HAP-1 (cell line): ENCODE measurements around the gene ZNF112.
A peak's percentile ranks its signal among the peaks of the same experiment; 100 is the strongest.
"Not testable (repeated sequence)": the region's sequence is repeated elsewhere in the genome, so short reads cannot be mapped to it uniquely, and the experiment has no call there.

ENCODE experiments used
- DNase-seq, 2 experiments: peaks; one replicate each; pipeline ENCODE4 v3.0.0-alpha.2; 2016 to 2020; ENCODE audit warnings: low spot score in 2 of 2
- H3K27me3 ChIP-seq: fragments of 250-450 bp; sonication (Bioruptor Pico); 2 replicates; pipeline ENCODE4 v1.5.1; 2020; ENCODE audit warnings: low read depth, mild to moderate bottlenecking, moderate library complexity
- H3K36me3 ChIP-seq: fragments of 250-450 bp; sonication (Bioruptor Pico); replicated peaks from 2 replicates; pipeline ENCODE4 v1.5.1; 2020; ENCODE audit warnings: mild to moderate bottlenecking
- H3K4me1 ChIP-seq: fragments of 250-450 bp; sonication (Bioruptor Pico); 2 replicates; pipeline ENCODE4 v1.5.1; 2020; ENCODE audit warnings: mild to moderate bottlenecking
- H3K4me3 ChIP-seq: fragments of 250-450 bp; sonication (Bioruptor Pico); 2 replicates; pipeline ENCODE4 v1.5.1; 2020; ENCODE audit warnings: mild to moderate bottlenecking, moderate library complexity
- H3K9me3 ChIP-seq: fragments of 250-450 bp; sonication (Bioruptor Pico); 2 replicates; pipeline ENCODE4 v1.5.1; 2020; ENCODE audit warnings: mild to moderate bottlenecking, moderate library complexity
- in situ Hi-C: fragments of 300-500 bp; cut with MboI; formaldehyde crosslinking; loops from 3 replicates; pipeline ENCODE4 v1.14.3; 2020; ENCODE audit warnings: low sequenced_read_pairs, inconsistent platforms, mixed read lengths

The ZNF112 gene

DNA sequence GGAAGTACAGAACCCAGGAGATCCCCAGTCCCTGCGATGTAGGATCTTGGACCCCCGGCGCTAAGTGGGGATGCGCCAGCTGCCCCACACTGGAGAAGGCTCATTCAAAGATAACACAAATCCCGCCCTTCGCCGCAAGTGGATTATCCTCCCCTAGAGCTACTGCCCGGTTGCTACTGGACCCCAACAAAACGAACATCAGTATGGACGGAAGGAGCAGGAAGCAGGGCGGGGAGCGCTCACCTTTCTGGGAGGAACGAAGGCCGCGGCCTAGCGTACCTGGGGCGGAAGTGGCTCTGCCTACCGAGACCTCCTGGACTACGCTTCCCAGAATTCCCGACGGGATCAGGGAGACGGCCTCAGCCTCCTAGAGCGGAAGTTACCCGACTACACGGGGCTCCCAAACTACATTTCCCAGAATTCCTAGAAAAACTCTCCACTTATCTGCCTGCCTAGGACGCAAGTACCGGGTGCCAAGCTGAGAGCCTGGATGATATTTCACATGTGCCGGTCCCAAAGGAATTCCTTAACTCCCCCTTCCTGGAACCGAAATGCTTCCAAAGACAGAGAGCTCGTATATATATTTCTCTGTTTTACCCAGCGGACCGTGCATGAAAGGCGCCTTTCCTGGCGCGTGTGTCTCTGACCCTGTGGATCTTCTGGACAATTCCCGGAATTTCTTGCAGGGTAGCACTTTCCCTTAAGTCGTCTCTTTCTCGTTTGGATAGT, at the start of gene ZNF112:
Gene ZNF112, minus strand, starts transcription at position 298 of the 729 bp plus-strand sequence. CDS start 16,141 bp downstream, outside the sequence.
- Histone ChIP-seq H3K9me3 (peaks cover 10% of the 10 kb centered on the region; the same call in 1 of the 2 replicates), H3K4me1 (peaks cover 7% of the 10 kb centered on the region; the same call in 1 of the 2 replicates), H3K36me3 (no peaks in the 10 kb centered on the region), H3K4me3 (peak within 1 kb of the TSS; percentile 65), H3K27me3 (no peaks in the 10 kb centered on the region)
- in situ Hi-C loops, result no loop called here
- DNase-seq, result peak; percentile 86 to 92

DNA sequence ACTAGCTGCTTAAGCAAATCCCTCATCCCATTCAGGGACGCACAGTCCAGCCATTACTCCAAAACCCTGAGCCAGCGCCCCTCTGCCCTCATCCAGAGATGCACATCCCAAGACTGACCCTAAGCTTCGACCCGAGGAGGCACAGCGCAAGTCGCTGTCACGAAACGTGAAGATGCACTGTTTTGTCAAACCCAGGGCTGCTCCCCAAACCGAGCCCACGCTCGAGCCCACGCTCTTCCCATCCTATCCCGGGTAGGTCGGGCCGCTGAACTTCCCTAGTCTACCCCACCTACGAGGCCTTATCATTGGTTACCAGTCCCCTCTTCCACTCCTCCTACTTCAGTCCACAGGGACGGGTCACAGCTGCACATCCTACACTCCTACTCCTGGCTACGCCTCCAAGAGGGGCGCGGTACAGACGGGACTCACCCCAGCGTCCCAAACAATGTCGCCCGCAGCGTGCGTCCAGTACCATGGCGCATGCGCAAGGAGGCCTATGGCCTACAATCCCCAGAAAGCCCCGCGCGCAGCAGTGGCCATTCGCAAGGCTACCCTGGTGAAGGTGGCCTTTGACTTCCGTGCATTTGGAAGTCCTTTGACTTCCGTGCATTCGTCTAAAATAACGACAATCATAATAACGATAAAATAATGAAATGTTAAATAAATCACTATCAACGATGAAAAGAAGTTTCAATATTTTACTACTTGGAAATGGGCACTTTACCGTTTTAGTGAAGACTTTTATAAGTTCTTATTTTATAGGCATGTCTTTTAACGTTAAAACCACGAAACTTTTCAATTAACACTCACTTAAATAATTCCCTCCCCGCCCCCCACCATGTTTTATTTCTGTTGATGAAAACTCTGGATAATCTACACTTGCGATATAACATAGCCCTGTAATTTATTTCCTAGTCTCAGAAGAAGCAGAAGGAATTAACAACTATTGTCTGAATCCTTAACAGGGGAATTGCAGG, 44.9 kb upstream of the ZNF112 start, which contains the start of gene ZNF285:
Gene ZNF285, minus strand, starts transcription at position 470 of the 977 bp plus-strand sequence. CDS start 4,395 bp downstream, outside the sequence.
- in situ Hi-C loops, result no loop called here
- H3K4me3 ChIP-seq, result no peak within 1 kb of the TSS

DNA sequence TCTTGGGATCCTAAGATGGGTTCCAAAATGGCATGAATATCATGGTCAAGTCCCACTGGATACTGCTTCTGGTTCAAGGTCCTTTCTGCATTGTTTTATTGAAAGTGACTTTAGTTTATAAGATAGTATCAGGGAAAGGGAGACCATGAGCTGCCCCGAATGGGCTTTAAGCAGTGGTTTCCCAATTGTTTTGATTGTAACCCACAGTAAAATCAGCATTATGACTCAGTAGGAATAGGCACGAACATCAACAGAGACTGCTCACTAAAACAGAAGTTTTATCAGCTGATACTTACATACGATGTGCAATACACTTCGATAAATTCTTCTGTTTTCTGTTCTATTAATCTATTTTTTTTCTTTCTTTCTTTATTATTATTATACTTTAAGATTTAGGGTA, 32.8 kb upstream of the ZNF112 start:
- H3K4me1 ChIP-seq, H3K36me3 ChIP-seq, H3K9me3 ChIP-seq, in situ Hi-C loops, H3K27me3 ChIP-seq, H3K4me3 ChIP-seq, DNase-seq: not testable (repeated sequence)

More for the DNA sequence above, 44.9 kb upstream of the ZNF112 start, which contains the start of gene ZNF285:
- Histone ChIP-seq H3K36me3 (no peaks in the 10 kb centered on the region), H3K27me3 (no peaks in the 10 kb centered on the region), H3K4me1 (no peaks in the 10 kb centered on the region), H3K9me3 (no peaks in the 10 kb centered on the region)
- DNase-seq, result no peak

DNA sequence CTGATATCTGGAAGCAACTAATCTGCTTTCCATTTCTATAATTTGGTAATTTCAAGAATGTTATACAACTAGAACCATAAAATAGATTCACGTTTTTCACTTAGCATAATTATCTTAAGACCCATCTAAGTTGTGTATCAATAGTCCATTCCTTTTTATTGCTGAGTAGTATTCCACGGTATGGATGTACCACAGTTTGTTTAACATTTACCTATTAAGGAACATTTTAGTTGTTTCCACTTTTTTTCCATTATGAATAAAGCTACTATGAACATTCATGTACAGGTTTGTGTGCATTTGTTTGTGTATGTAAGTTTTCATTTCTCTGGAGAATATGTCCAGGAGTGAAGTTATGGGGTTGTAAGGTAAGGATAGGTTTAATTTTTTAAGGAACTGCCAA, 18.3 kb upstream of the ZNF112 start:
- H3K4me3 ChIP-seq, result no peak overlapping the region
- no peak for DNase-seq
- H3K9me3 ChIP-seq, result no peaks in the 10 kb centered on the region
- no peaks in the 10 kb centered on the region for H3K36me3 ChIP-seq
- H3K4me1 ChIP-seq, result no peaks in the 10 kb centered on the region
- in situ Hi-C loops, result no loop called here
- H3K27me3 ChIP-seq, result no peaks in the 10 kb centered on the region

DNA sequence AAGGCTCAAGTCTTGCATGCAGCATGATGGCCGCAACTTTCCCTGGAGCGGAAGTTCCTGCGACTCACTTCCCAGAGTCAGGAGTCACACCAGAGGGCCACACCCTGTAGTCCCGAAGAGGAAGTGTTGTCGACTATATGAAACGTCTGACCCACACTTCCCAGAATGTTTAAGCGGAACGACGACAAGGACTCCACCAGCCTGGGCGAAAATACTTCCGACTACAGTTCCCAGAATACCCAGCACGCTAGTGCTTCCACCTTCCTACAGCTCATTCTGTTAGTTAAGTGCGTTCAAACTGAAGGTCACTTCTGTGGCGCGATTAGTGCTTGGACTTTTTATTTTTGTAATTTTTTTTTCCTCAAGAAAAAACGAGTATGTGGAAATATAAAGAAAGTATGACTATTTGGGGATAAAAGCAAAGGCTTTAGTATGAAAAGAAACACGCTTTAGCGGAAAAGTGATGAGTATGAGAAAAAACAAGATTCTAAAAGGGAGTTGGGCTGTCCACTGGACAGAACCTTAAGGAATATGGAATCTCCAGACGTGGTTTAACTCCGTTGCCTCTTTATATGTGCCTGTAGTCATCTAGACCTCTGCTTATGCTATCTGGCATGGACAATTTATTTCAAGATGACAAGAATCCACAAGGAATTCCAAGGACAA, 15.5 kb upstream of the ZNF112 start:
- Histone ChIP-seq H3K4me1 (no peaks in the 10 kb centered on the region), H3K4me3 (no peak overlapping the region), H3K27me3 (no peaks in the 10 kb centered on the region), H3K36me3 (no peaks in the 10 kb centered on the region), H3K9me3 (no peaks in the 10 kb centered on the region)
- no peak for DNase-seq
- in situ Hi-C loops, result no loop called here

DNA sequence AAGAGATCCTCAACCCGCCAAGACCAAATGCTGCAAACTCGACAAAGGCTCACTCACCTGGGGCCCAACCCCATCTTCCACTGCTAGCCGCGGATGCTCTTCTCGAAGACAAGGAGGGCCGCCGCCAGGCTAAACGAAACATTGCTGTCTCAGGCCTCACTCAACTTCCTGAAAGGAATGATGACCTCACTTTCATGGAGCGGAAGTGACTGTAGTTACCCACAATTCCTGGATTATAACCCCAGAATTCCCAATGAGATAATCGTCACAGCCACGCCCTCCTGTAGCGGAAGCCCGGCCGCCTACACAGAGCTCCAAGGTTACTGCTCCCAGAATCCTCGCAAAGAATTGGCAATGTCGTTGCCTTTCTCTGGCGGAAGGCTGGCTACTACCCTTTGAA, 10.5 kb upstream of the ZNF112 start:
- H3K9me3 ChIP-seq, result no peaks in the 10 kb centered on the region
- no peak for DNase-seq
- in situ Hi-C loops, result no loop called here
- no peaks in the 10 kb centered on the region for H3K4me1 ChIP-seq
- H3K27me3 ChIP-seq, result no peaks in the 10 kb centered on the region
- no peak overlapping the region for H3K4me3 ChIP-seq
- H3K36me3 ChIP-seq, result no peaks in the 10 kb centered on the region

DNA sequence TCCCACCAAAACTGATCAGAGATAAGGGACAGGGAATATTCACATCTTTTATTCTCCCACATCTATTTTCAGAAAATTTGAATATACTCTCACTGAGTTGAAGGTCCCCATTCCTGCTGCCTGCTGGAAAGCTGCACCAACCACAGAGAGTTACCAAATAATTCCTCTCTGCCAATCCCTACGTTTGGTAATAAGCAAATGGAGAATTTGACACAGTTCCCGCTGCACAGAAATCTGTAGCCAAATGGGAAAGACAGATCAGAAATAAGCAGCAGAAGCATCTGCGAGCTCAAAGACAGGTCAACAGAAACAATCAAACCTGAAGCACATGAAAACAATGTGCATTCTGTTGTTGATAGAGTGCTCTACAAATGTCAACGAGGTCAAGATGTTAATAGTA, 9.9 kb downstream of the ZNF112 start:
- DNase-seq, result no peak
- in situ Hi-C loops, result no loop called here
- no peak overlapping the region for H3K4me3 ChIP-seq
- H3K27me3 ChIP-seq, result no peaks in the 10 kb centered on the region
- H3K9me3 ChIP-seq, result peaks cover 6% of the 10 kb centered on the region
- H3K4me1 ChIP-seq, result no peaks in the 10 kb centered on the region
- H3K36me3 ChIP-seq, result no peaks in the 10 kb centered on the region

DNA sequence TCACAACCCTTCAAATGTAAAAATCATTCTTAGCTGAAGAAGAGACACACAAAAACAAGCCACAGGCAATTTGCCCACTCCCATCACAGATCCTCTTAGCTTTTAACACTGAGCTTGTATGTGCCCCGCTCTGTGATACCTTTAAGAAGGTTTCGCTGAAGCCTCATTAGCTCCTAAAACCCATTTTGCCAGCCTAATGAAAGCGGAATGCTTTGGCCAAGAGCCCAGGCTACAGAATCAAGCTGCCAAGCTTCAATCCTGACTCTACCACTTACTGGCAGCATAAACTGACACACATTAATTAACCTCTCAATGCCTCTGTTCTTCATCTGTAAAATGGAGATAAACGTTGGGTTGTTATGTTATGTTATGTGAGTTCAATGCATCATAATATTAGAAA, 10.5 kb downstream of the ZNF112 start:
- DNase-seq, result no peak
- H3K9me3 ChIP-seq, result peaks cover 6% of the 10 kb centered on the region
- no peak overlapping the region for H3K4me3 ChIP-seq
- in situ Hi-C loops, result no loop called here
- no peaks in the 10 kb centered on the region for H3K27me3 ChIP-seq
- H3K36me3 ChIP-seq, result no peaks in the 10 kb centered on the region
- H3K4me1 ChIP-seq, result no peaks in the 10 kb centered on the region

DNA sequence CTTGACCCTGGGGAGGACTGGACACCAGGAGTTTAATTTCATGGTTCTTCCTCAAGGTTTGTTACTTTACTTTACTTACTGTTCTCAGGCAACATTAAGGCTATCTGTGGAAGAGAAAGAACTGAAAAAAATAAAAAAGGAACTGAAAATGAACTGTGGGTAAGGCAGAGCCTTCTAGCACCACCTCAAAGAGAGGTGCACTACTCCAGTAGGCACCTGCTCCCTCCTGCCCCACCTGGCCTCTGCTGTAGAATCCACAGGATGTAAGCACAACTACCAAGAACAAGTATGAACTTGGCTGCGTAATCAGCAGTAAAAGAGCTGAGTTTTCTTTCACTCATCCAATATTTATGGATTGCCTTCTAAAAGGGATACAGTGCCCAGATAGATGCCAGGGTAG, 12.2 kb downstream of the ZNF112 start:
- no peaks in the 10 kb centered on the region for H3K4me1 ChIP-seq
- peaks cover 6% of the 10 kb centered on the region; the same call in 1 of the 2 replicates for H3K9me3 ChIP-seq
- no peak for DNase-seq
- H3K4me3 ChIP-seq, result no peak overlapping the region
- no peaks in the 10 kb centered on the region for H3K27me3 ChIP-seq
- in situ Hi-C loops, result no loop called here
- no peaks in the 10 kb centered on the region for H3K36me3 ChIP-seq

DNA sequence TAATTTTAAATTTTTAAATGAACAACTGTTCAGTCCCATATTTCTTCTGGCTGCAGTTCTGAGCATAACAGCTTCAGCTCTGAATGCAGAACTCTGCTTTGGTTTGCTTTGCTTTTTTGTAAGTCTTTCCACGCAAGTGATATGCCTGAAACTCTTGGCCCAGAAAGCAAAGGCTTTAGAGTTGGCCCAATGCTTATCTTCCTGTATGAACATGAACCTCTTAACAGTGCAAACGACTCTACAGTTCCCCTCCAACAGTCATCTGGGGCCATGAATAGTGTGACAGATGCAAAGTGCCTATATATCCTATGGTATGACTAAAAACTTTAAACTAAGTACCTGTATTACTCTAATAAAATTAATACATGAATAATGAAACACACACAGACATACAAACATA, 14.7 kb downstream of the ZNF112 start:
- in situ Hi-C loops, result no loop called here
- Histone ChIP-seq H3K9me3 (no peaks in the 10 kb centered on the region), H3K4me3 (no peak overlapping the region), H3K4me1 (no peaks in the 10 kb centered on the region), H3K27me3 (no peaks in the 10 kb centered on the region), H3K36me3 (no peaks in the 10 kb centered on the region)
- no peak for DNase-seq

DNA sequence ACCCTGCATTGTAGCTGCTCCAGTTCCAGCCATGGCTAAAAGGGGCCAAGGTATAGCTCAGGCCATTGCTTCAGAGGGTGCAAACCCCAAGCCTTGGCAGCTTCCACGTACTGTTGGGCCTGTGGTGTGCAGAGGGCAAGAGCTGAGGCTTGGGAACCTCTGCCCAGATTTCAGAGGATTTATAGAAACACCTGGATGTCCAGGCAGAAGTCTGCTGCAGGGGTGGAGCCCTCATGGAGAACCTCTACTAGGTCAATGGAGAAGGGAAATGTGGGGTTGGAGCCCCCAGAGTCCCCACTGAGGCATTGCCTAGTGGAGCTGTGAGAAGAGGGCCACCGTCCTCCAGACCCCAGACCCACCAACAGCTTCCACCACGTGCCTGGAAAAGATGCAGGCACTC, 21.8 kb downstream of the ZNF112 start:
- DNase-seq, H3K27me3 ChIP-seq, in situ Hi-C loops, H3K4me1 ChIP-seq, H3K4me3 ChIP-seq: not testable (repeated sequence)
- Histone ChIP-seq H3K36me3 (peaks cover 38% of the 10 kb centered on the region), H3K9me3 (peaks cover 20% of the 10 kb centered on the region)

DNA sequence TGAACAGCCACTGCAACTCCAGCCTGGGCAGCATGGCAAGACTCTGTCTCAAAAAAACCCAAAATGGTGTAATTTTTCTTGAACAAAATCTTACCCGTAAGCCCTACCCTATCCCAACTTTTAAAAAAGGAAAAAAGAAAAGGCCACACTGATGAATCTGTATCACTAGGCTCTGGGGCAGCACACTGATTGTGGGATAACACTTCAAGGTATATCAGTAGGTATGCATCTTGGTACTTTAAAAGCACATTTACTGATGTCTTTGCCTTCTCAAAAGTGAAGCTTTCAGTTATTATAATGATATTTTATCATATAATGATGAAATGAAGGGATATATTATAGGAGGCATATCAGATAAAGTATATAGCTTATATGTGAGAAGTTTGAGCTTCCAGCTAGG, 24.3 kb downstream of the ZNF112 start:
- Histone ChIP-seq H3K27me3 (no peaks in the 10 kb centered on the region), H3K4me3 (no peak overlapping the region), H3K36me3 (peaks cover 40% of the 10 kb centered on the region), H3K4me1 (no peaks in the 10 kb centered on the region), H3K9me3 (peaks cover 20% of the 10 kb centered on the region)
- no peak for DNase-seq
- in situ Hi-C loops, result no loop called here

DNA sequence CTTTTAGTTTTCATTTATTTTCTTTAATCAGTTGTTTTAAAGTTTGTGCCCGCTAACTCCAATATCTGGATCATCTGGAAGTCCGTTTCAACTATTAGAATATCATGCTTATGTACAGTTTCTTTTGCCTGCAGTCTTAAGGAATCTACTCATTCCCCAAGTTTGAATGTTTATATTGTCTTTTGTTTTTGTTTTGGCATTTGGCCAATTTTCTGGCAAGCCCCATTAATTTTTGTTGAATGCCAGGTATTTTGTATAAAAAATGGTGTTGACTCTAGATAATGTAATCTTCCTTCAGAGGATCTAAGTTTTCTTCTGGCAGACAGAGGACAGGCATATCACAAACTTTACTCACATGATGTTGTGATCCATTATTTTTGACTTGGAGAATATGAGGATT, 40.6 kb downstream of the ZNF112 start:
- H3K27me3 ChIP-seq, result no peaks in the 10 kb centered on the region
- H3K4me3 ChIP-seq, result no peak overlapping the region
- in situ Hi-C loops, result no loop called here
- no peaks in the 10 kb centered on the region for H3K4me1 ChIP-seq
- DNase-seq, result no peak
- H3K36me3 ChIP-seq, result no peaks in the 10 kb centered on the region
- H3K9me3 ChIP-seq, result no peaks in the 10 kb centered on the region
